ENCODE measurements around the gene CIB2. TPM values are rescaled to one million over a fixed set of nuclear protein-coding genes. Genes with fewer than 3 reads are reported as not detected.

The CIB2 gene
- total RNA-seq, 4 donors from 2014 or later = 6.6 to 16.2 (median 10.9) TPM

DNA sequence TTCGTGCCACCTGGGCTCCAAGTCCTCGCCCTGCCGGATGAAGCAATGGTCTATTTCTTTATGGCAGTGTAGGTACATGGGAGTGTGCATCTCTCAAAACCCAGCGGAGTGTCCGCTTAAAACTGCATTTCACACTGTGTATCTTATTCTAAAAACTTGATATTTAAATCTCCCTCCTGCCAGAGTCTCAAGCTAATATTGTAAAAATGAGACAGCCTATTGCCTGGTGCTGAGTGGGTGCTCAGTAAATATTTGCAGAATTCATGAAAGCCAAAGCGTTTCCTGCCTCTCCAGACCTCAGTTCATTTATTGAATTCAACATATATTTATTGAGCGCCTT is 53.4 kb downstream of the CIB2 start:
- 18 to 24% methylated on average over 7 of the region's 7 CpGs for WGBS, 2 donors
- intact Hi-C loops (cut with DNase I; ENCODE audit: low total_unique reads) = no loop called here

DNA sequence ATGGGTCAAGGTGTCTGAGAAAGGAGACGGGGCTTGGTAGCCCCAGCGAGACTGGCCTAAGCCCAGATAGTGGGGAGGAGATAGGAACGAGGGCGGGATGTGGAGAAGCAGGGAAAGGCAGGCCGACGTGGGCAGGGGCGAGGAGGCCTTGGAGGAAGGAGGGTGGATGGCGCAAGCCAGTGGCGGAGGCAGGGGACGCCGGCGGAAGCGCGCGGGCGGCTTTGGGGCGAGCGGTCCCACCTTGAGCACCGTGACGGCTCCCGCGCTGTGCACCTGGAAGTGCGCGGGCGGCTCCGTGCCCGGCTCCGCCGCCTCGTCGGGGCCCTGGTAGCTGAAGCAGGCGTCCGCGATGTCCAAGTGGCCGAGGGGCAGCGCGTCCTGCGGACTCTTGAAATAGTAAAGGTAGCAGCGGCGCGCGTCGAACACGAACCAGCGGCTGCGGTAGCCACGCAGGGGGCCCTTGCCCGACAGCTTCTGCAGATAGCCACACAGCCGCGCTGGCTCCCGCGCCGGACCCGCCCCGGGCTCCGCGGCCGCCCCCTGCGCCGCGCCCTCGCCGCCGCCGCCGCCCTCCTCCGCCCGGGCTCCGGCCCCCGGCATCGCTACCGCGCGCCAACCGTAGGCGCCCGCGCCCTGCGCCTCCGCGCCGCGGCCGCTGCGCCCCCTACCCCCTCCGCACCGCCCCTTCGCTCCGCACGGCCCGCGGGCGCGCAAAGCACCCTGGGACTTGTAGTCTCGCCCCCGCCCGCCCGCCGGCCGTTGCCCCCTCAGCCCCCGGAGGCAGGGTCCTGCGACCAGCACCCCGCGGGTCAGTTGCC is 54.0 kb downstream of the CIB2 start, which contains the start of gene TBC1D2B:
Gene TBC1D2B (minus strand): TSS at position 659 of the 818 bp plus-strand sequence. CDS start 59 bp downstream, at position 600.
- intact Hi-C loops (cut with DNase I; ENCODE audit: low total_unique reads) = no loop called here
- TF ChIP-seq POLR2A (IDR thresholded peaks at IDR 0.05) = no peak
- TF ChIP-seq, protein P1, sequence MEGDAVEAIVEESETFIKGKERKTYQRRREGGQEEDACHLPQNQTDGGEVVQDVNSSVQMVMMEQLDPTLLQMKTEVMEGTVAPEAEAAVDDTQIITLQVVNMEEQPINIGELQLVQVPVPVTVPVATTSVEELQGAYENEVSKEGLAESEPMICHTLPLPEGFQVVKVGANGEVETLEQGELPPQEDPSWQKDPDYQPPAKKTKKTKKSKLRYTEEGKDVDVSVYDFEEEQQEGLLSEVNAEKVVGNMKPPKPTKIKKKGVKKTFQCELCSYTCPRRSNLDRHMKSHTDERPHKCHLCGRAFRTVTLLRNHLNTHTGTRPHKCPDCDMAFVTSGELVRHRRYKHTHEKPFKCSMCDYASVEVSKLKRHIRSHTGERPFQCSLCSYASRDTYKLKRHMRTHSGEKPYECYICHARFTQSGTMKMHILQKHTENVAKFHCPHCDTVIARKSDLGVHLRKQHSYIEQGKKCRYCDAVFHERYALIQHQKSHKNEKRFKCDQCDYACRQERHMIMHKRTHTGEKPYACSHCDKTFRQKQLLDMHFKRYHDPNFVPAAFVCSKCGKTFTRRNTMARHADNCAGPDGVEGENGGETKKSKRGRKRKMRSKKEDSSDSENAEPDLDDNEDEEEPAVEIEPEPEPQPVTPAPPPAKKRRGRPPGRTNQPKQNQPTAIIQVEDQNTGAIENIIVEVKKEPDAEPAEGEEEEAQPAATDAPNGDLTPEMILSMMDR (IDR thresholded peaks at IDR 0.05) = no peak
- 0 to 1% methylated on average over 39 to 68 of the region's 104 CpGs for WGBS, 2 donors
- peak within 1 kb of the TSS; percentile 64 for H3K4me3 ChIP-seq (ENCODE audit: low read depth, poor library complexity, severe bottlenecking)
- DNase-seq (ENCODE audit: low spot score in 2 of 2) = peak in 1 of 2 donors; percentile 93

More for the DNA sequence above, 53.4 kb downstream of the CIB2 start:
- DNase-seq (ENCODE audit: low spot score in 2 of 2) = no peak
- peak overlapping the region; percentile 20 for H3K4me3 ChIP-seq (ENCODE audit: low read depth, poor library complexity, severe bottlenecking)
- no peak for TF ChIP-seq POLR2A (IDR thresholded peaks at IDR 0.05)
- TF ChIP-seq, protein P1 (IDR thresholded peaks at IDR 0.05) = no peak

DNA sequence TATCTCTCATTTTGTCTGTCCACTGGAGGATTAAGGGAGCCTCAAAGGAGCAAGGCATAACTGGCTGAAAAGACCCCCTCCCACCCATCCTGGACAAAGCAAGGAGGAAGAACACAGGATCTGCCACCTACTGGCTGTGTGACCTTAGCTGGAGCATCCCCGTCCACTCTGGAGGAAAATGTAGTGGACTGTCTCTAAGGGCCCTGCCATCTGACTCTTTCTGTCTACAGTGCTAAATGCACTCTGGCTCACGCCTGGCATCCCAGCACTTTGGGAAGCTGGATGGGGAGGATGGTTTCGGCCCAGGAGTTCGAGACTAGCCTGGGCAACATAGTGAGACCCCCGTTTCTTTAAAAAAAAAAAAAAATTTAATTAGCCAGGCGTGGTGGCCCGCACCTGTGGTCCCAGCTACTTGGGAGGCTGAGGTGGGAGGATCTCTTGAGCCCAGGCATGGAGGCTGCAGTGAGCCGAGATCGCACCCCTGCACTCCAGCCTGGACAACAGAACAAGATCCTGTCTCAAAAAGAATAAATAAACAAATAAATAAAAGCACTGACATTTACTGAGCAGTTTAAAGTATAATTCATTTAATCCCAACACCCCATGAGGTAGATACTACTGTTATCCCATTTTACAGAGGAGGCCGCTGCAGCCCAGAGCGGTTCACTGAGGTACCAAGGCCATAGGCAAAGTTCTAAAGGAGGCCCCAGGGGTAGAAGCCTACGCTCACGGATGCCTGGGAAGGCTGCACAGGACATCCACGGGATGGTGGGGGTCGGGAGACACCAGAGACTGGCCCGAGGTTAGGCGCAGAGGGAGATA is 54.8 kb downstream of the CIB2 start:
- peak overlapping the region; percentile 64 for H3K4me3 ChIP-seq (ENCODE audit: low read depth, poor library complexity, severe bottlenecking)
- intact Hi-C loops (cut with DNase I; ENCODE audit: low total_unique reads) = no loop called here
- no peak for DNase-seq (ENCODE audit: low spot score in 2 of 2)
- 24 to 26% methylated on average over 17 of the region's 17 CpGs for WGBS, 2 donors
- no peak for TF ChIP-seq POLR2A (IDR thresholded peaks at IDR 0.05)
- TF ChIP-seq, protein P1 (IDR thresholded peaks at IDR 0.05) = no peak

DNA sequence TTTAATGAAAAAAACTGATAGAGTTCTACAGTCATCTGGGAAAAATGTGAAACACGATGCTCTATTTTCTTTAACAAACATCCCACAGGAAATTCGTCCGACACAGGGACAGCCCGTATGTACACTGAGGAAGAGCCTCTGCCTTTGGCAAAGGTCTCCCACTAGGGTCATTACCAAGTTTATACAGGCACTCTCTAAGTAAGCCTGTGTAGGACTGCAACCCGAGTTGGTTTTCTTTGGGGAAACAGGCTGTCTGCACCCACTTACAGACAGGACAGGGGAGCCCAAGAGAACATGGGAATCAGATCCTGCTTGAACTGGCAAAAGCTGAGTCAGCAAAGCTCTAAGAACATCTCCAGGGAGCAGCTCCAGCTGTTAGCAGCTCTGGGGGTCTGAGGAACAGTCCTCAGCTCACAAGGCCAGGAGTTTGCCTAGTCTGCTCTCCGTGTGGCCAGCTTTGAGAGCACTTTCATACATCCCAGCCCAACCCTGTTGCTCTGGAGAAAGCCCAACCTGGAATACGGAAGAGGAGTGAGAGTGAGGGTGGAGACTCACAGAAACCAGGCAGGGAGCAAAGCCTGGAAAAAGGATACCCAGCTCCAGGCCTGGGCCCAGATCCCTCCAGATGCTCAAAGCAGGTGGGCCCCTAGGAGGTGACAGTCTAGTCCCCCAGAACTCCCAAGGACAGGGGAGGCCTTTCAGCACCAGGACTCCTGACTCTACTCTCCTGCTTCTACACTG is 55.6 kb downstream of the CIB2 start:
- peak in 1 of 2 donors; percentile 63 for DNase-seq (ENCODE audit: low spot score in 2 of 2)
- no peak overlapping the region for H3K4me3 ChIP-seq (ENCODE audit: low read depth, poor library complexity, severe bottlenecking)
- intact Hi-C loops (cut with DNase I; ENCODE audit: low total_unique reads) = no loop called here
- 15 to 19% methylated on average over 7 of the region's 7 CpGs for WGBS, 2 donors
- no peak for TF ChIP-seq POLR2A (IDR thresholded peaks at IDR 0.05)
- TF ChIP-seq, protein P1 (IDR thresholded peaks at IDR 0.05) = no peak

DNA sequence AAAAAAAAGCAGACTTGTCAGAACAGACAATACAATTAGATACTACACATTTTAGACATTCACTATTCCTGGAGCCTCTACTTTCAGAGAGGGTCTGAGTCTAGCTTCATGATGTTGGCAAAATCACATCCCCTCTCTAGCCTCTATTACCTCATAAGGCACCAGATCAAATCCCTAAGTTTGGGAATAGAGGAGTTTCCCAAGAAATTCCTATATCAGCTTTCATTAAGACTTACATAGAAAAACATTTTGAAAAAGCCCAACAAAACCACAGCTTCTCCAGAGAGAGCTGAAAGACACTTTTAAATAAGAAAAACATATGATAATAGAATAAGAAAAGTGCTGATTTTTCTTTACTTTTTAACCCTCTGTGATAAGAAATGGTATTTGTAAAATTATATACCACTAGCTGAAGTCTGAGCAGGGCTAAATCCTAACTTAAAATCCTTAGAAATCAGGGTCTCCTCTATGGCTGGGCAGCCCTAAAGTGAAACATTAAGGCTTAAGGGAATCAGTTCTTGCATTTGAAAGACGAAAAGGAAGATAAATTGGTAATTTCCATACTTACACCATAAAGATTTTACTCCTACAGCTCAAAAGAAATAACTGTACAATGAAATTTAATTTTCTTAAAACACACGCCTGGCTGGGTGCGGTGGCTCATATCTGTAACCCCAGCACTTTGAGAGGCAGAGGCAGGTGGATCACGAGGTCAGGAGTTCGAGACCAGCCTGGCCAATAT is 58.0 kb downstream of the CIB2 start:
- H3K4me3 ChIP-seq (ENCODE audit: low read depth, poor library complexity, severe bottlenecking) = no peak overlapping the region
- TF ChIP-seq POLR2A (IDR thresholded peaks at IDR 0.05) = no peak
- TF ChIP-seq, protein P1 (IDR thresholded peaks at IDR 0.05) = no peak
- no peak for DNase-seq (ENCODE audit: low spot score in 2 of 2)
- intact Hi-C loops (cut with DNase I; ENCODE audit: low total_unique reads) = no loop called here
- 79 to 85% methylated on average over 5 of the region's 5 CpGs for WGBS, 2 donors
